ENCODE results near the gene WASHC3.
"Not testable (repeated sequence)": the region's sequence is repeated elsewhere in the genome, so short reads cannot be mapped to it uniquely, and the experiment has no call there.

WASHC3 gene

DNA sequence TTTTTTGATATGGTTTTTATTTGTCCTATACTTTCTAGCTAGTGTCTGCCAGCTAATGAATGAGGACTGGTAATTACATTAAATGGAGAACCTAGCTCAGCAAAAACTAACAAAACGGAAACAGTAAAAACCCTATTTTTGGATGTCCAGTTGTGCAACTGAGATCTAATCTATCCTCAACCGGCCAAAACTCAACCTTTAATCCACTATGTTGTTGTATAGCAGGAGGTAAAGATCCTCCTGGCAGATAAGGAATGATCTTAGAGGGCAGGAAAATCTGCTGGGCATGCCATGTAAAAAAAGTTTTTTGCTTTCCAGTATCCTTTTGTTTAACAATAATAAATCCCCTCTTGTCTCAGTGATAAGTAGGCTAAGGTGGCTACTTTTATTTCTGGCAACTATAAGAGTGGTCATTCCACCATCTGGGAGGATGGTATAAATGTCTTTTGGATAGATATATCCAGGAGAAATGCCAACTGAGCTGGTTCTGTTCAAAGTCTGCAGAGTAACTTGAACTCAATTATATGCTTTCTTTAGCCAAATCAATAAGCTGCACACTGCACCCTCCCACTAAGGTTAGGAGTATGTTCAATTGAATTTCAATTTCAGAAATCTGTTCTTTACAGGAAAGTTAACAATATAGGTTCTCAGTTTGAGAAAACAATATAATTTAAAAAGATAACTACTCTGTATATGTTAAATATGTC is 40.1 kb downstream of the WASHC3 start:
- CTCF ChIA-PET: interaction anchor here (1.0 kb wide), 1 partner anchor 80 kb away, joined by 3 read pairs; no protein-coding TSS in a partner anchor
- POLR2A ChIA-PET: no interaction called here
- DNase-seq (ENCODE audit: low read depth, low spot score): no peak
- no peak for TF ChIP-seq CTCF (IDR thresholded peaks at IDR 0.05; ENCODE audit: insufficient read depth, low read length, missing control alignments)
- no peak overlapping the region for H3K4me3 ChIP-seq (ENCODE audit: low read depth, low read length)

- DNase-seq (ENCODE audit: low read depth, low spot score); POLR2A ChIA-PET; CTCF ChIA-PET: not testable (repeated sequence)
Measured at GRCh38 chr12:102018607-102019006, 43.2 kb downstream of the WASHC3 start.

DNA sequence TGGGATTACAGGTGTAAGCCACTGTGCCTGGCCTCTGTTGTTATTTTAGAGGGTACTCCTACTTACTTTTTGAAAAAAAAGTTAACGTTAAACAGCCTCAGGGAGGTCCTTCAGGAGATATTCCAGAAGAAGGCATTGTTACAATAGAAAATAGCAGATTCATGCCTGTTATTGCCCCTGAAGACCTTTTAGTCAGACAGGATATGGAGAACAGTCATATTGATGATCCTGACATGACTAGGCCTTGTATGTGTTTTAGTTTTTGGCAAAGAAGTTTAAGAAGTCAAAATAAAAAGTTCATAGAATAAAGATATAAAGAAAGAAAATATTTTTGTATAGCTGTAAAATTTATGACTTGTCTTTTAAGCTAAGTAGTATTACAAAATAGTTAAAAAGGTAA is 45.3 kb downstream of the WASHC3 start:
- POLR2A ChIA-PET: no interaction called here
- no peak for TF ChIP-seq CTCF (IDR thresholded peaks at IDR 0.05; ENCODE audit: insufficient read depth, low read length, missing control alignments)
- DNase-seq (ENCODE audit: low read depth, low spot score): no peak
- CTCF ChIA-PET: no interaction called here
- no peak overlapping the region for H3K4me3 ChIP-seq (ENCODE audit: low read depth, low read length)

More at GRCh38 chr12:102018607-102019006, 43.2 kb downstream of the WASHC3 start:
- H3K4me3 ChIP-seq (ENCODE audit: low read depth, low read length): not testable (repeated sequence)

DNA sequence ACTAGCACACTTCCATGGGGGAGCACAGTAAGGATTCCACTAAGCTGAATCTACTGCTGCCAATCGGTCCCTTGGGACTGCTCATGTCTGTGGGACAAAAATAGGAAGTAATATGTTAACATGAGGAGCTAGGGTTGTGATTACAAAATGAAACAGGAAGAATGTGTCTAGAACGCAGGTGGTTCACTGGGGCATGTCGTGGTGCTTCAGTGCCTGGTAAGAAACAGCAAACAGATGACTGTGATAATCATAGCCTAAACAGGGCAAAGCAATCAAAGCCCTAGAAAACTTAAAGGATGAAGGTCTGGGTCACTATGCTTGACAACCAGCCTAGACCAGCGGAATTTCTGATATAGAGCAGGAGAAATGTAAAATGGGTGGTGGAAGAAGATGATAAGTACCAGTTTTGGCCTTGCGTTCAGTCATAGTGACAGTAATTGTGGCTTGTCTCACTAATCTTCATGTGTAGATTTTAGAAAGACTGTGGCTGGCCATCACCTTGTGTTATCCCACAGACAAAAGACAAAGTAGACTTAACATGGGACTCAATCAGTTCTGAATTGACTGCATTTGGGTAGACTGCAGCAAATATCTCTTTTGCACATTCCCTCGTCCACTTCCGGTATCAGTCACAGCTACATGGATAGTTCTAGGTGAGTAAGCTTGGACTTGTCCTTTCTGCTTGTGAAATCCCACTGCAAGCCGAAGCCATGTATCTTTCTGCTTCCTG is 51.4 kb downstream of the WASHC3 start:
- TF ChIP-seq CTCF (IDR thresholded peaks at IDR 0.05; ENCODE audit: insufficient read depth, low read length, missing control alignments): no peak
- no peak for DNase-seq (ENCODE audit: low read depth, low spot score)
- ChIA-PET POLR2A (no interaction called here), CTCF (no interaction called here)
- H3K4me3 ChIP-seq (ENCODE audit: low read depth, low read length): no peak overlapping the region

- no peak for TF ChIP-seq CTCF (IDR thresholded peaks at IDR 0.05; ENCODE audit: insufficient read depth, low read length, missing control alignments)
- ChIA-PET POLR2A (no interaction called here), CTCF (interaction anchor here (1.0 kb wide), 1 partner anchor 21 kb away, joined by 3 read pairs; no protein-coding TSS in a partner anchor)
- DNase-seq (ENCODE audit: low read depth, low spot score): no peak
- H3K4me3 ChIP-seq (ENCODE audit: low read depth, low read length): no peak overlapping the region
Measured at GRCh38 chr12:102009796-102010195, 52.0 kb downstream of the WASHC3 start.

- DNase-seq (ENCODE audit: low read depth, low spot score): no peak
- no peak overlapping the region for H3K4me3 ChIP-seq (ENCODE audit: low read depth, low read length)
- POLR2A ChIA-PET: no interaction called here
- CTCF ChIA-PET: interaction anchor here (1.0 kb wide), 2 partner anchors 22 to 235 kb away, joined by 3 read pairs; no protein-coding TSS in a partner anchor
- TF ChIP-seq CTCF (IDR thresholded peaks at IDR 0.05; ENCODE audit: insufficient read depth, low read length, missing control alignments): no peak
Measured at GRCh38 chr12:102008615-102009126, 53.1 kb downstream of the WASHC3 start.
